HG03520 (cell line): ENCODE results near the gene VIPR2.

Source experiments
- ATAC-seq: cut with Tn5 transposase; IDR thresholded peaks from one replicate; pipeline ENCODE4 v1.9.1; 2021; ENCODE audit warnings: mild to moderate bottlenecking, moderate library complexity; ENCODE audit not compliant: unreplicated experiment

VIPR2 gene

GRCh38 chr7:159048656-159049055 is 96.0 kb downstream of the VIPR2 start:
- ATAC-seq = no peak

- ATAC-seq = no peak
Measured at GRCh38 chr7:159047536-159047935, 97.1 kb downstream of the VIPR2 start.

GRCh38 chr7:159046300-159046699 is 98.4 kb downstream of the VIPR2 start:
- no peak for ATAC-seq

GRCh38 chr7:159045839-159046238 is 98.8 kb downstream of the VIPR2 start:
- ATAC-seq = no peak

GRCh38 chr7:159042581-159043101 is 102.0 kb downstream of the VIPR2 start:
- ATAC-seq = no peak

- ATAC-seq = no peak
Measured at GRCh38 chr7:159042103-159042502, 102.6 kb downstream of the VIPR2 start.

- ATAC-seq = no peak
Measured at GRCh38 chr7:159040912-159041711, 103.6 kb downstream of the VIPR2 start.

GRCh38 chr7:159040146-159040545 is 104.5 kb downstream of the VIPR2 start:
- no peak for ATAC-seq

- ATAC-seq = no peak
Measured at GRCh38 chr7:159039716-159040115, 105.0 kb downstream of the VIPR2 start.

- ATAC-seq = no peak
Measured at GRCh38 chr7:159038066-159038465, 106.6 kb downstream of the VIPR2 start.

GRCh38 chr7:159036916-159037605 is 107.6 kb downstream of the VIPR2 start:
- no peak for ATAC-seq

- ATAC-seq = no peak
Measured at GRCh38 chr7:159035571-159036073, 109.0 kb downstream of the VIPR2 start.

- no peak for ATAC-seq
Measured at GRCh38 chr7:159034988-159035387, 109.7 kb downstream of the VIPR2 start.

- ATAC-seq = no peak
Measured at GRCh38 chr7:159034394-159034793, 110.3 kb downstream of the VIPR2 start.

- no peak for ATAC-seq
Measured at GRCh38 chr7:159033956-159034355, 110.7 kb downstream of the VIPR2 start.

GRCh38 chr7:159033473-159033825 is 111.2 kb downstream of the VIPR2 start:
- ATAC-seq = no peak

- no peak for ATAC-seq
Measured at GRCh38 chr7:159032753-159033472, 111.8 kb downstream of the VIPR2 start.

GRCh38 chr7:159032322-159032721 is 112.3 kb downstream of the VIPR2 start:
- ATAC-seq = no peak

- ATAC-seq = no peak
Measured at GRCh38 chr7:159031750-159032149, 112.9 kb downstream of the VIPR2 start.

- ATAC-seq = no peak
Measured at GRCh38 chr7:159031135-159031701, 113.4 kb downstream of the VIPR2 start.
